SK-N-SH (cell line): ENCODE data around the gene SEMA4D.

Experiments
- CTCF ChIP-seq: fragments of 200-600 bp; sonication (generic); IDR thresholded peaks from 2 replicates; pipeline ENCODE4 v1.6.1; 2017; ENCODE audit warnings: antibody characterized with exemption, mild to moderate bottlenecking, moderate library complexity
- EZH2phosphoT487 ChIP-seq: fragments of 200-600 bp; sonication (generic); IDR thresholded peaks from 2 replicates; pipeline ENCODE4 v1.6.1; 2017; ENCODE audit warnings: low read depth, mixed run types, mild to moderate bottlenecking, antibody characterized with exemption, moderate library complexity, borderline replicate concordance
- GATA2 ChIP-seq: sonication (generic); formaldehyde crosslinking; IDR thresholded peaks from 2 replicates; pipeline ENCODE4 v1.5.0; 2020; ENCODE audit warnings: mild to moderate bottlenecking, missing genetic modification reagents
- JUND ChIP-seq: IDR thresholded peaks from 2 replicates; pipeline ENCODE4 v1.4.0; 2012
- MAX ChIP-seq: IDR thresholded peaks from 2 replicates; pipeline ENCODE4 v1.4.0; 2012; ENCODE audit warnings: low read depth
- RFX5 ChIP-seq: IDR thresholded peaks from 2 replicates; pipeline ENCODE4 v1.6.1; 2012; ENCODE audit warnings: mild to moderate bottlenecking, improper control_type of control experiment, low read length
- RXRA ChIP-seq: IDR thresholded peaks from 2 replicates; pipeline ENCODE4 v1.4.0; 2012; ENCODE audit warnings: low read depth, mild to moderate bottlenecking, borderline replicate concordance
- SMC3 ChIP-seq: IDR thresholded peaks from 2 replicates; pipeline ENCODE4 v1.6.1; 2012; ENCODE audit warnings: low read depth, low read length, improper control_type of control experiment
- TAF1 ChIP-seq: IDR thresholded peaks from 2 replicates; pipeline ENCODE4 v1.6.1; 2012; ENCODE audit warnings: low read depth, mild to moderate bottlenecking, low read length, moderate library complexity, borderline replicate concordance
- TF ChIP-seq, protein P1 (sequence below): fragments of 150-350 bp; IDR thresholded peaks from 2 replicates; pipeline ENCODE4 v1.6.1; 2017; ENCODE audit warnings: antibody characterized with exemption, low read length, low read depth, borderline replicate concordance
- TF ChIP-seq, protein P2 (sequence below): IDR thresholded peaks from 2 replicates; pipeline ENCODE4 v1.6.1; 2012; ENCODE audit warnings: mild to moderate bottlenecking, low read depth, low read length, moderate library complexity

- TF ChIP-seq, protein P1, sequence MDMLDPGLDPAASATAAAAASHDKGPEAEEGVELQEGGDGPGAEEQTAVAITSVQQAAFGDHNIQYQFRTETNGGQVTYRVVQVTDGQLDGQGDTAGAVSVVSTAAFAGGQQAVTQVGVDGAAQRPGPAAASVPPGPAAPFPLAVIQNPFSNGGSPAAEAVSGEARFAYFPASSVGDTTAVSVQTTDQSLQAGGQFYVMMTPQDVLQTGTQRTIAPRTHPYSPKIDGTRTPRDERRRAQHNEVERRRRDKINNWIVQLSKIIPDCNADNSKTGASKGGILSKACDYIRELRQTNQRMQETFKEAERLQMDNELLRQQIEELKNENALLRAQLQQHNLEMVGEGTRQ = no peak
- no peak for TF ChIP-seq CTCF
- TF ChIP-seq, protein P2, sequence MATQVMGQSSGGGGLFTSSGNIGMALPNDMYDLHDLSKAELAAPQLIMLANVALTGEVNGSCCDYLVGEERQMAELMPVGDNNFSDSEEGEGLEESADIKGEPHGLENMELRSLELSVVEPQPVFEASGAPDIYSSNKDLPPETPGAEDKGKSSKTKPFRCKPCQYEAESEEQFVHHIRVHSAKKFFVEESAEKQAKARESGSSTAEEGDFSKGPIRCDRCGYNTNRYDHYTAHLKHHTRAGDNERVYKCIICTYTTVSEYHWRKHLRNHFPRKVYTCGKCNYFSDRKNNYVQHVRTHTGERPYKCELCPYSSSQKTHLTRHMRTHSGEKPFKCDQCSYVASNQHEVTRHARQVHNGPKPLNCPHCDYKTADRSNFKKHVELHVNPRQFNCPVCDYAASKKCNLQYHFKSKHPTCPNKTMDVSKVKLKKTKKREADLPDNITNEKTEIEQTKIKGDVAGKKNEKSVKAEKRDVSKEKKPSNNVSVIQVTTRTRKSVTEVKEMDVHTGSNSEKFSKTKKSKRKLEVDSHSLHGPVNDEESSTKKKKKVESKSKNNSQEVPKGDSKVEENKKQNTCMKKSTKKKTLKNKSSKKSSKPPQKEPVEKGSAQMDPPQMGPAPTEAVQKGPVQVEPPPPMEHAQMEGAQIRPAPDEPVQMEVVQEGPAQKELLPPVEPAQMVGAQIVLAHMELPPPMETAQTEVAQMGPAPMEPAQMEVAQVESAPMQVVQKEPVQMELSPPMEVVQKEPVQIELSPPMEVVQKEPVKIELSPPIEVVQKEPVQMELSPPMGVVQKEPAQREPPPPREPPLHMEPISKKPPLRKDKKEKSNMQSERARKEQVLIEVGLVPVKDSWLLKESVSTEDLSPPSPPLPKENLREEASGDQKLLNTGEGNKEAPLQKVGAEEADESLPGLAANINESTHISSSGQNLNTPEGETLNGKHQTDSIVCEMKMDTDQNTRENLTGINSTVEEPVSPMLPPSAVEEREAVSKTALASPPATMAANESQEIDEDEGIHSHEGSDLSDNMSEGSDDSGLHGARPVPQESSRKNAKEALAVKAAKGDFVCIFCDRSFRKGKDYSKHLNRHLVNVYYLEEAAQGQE = no peak
- no peak for TF ChIP-seq TAF1
- TF ChIP-seq GATA2 (CRISPR knock-in tag) = no peak
- TF ChIP-seq JUND = no peak
- TF ChIP-seq EZH2phosphoT487 = no peak
- no peak for TF ChIP-seq RXRA
- TF ChIP-seq MAX = no peak
- TF ChIP-seq RFX5 = no peak
- no peak for TF ChIP-seq SMC3
Measured at GRCh38 chr9:89439571-89439970, 58.3 kb downstream of the SEMA4D start.
